Panc1 (cell line): ENCODE data around the gene INPP4B. TPM values are rescaled to one million over a fixed set of nuclear protein-coding genes. Genes with fewer than 3 reads are reported as not detected.

Experiments
- ATAC-seq: fragments of 200-7000 bp; cut with Tn5 transposase; 2 replicates; pipeline ENCODE4 v1.9.1; 2020; ENCODE audit warnings: mild to moderate bottlenecking, moderate library complexity
- BruUV-seq: library from RNA; stranded (reverse); fragments of 400-500 nt; replicated peaks from 2 replicates; lab custom pipeline; 2021; lab: Mats Ljungman, UMichigan
- CTCF ChIA-PET: fragments of 300-600 bp; sonication (Branson Sonifier 250); formaldehyde crosslinking; loops from one replicate; lab custom pipeline; 2022; ENCODE audit warnings: antibody characterized with exemption; lab: Charles Lee
- POLR2A ChIA-PET: fragments of 300-600 bp; sonication (Branson Sonifier 250); formaldehyde crosslinking; loops from one replicate; lab custom pipeline; 2022; ENCODE audit warnings: antibody characterized with exemption; lab: Charles Lee
- DNase-seq: peaks from one replicate; pipeline ENCODE4 v3.0.0-alpha.2; 2010; ENCODE audit warnings: low read depth, low spot score
- H3K27ac ChIP-seq: 2 replicates; pipeline ENCODE4 v1.5.1; 2011; ENCODE audit warnings: mild to moderate bottlenecking, low read length, inconsistent platforms
- H3K27me3 ChIP-seq: fragments of 200-500 bp; sonication (Bioruptor generic); 2 replicates; pipeline ENCODE4 v1.6.0; 2014; ENCODE audit warnings: low read length, inconsistent platforms; ENCODE audit not compliant: control insufficient read depth, insufficient read depth
- H3K36me3 ChIP-seq: fragments of 200-500 bp; sonication (Bioruptor generic); 2 replicates; pipeline ENCODE4 v1.5.1; 2014; ENCODE audit warnings: inconsistent platforms, mild to moderate bottlenecking, low read length, moderate library complexity; ENCODE audit not compliant: control insufficient read depth, insufficient read depth
- H3K4me1 ChIP-seq: 2 replicates; pipeline ENCODE4 v1.5.1; 2011; ENCODE audit warnings: inconsistent platforms, mild to moderate bottlenecking, low read length, moderate library complexity; ENCODE audit not compliant: control insufficient read depth, insufficient read depth
- H3K4me3 ChIP-seq, 2 experiments: 2 replicates each; pipeline ENCODE4 v1.5.1; 2011 to 2012; ENCODE audit warnings: low read depth in 2 of 2, low read length in 2 of 2, mild to moderate bottlenecking in 2 of 2, inconsistent platforms in 1 of 2, moderate library complexity in 1 of 2
- H3K9me3 ChIP-seq: fragments of 200-500 bp; sonication (Bioruptor generic); 2 replicates; pipeline ENCODE4 v1.5.1; 2014; ENCODE audit warnings: low read depth, mild to moderate bottlenecking, inconsistent platforms, low read length, moderate library complexity; ENCODE audit not compliant: control insufficient read depth, insufficient read depth
- CTCF ChIP-seq: fragments of 450-650 bp; IDR thresholded peaks from 2 replicates; pipeline ENCODE4 v1.5.1; 2017; ENCODE audit warnings: mild to moderate bottlenecking
- POLR2AphosphoS5 ChIP-seq: IDR thresholded peaks from 2 replicates; pipeline ENCODE4 v1.6.1; 2012; ENCODE audit warnings: mild to moderate bottlenecking, low read depth, low read length, moderate library complexity
- REST ChIP-seq, 2 experiments: IDR thresholded peaks; 2 replicates each; pipeline ENCODE4 v1.6.1; 2011 to 2012; ENCODE audit warnings: low read depth in 2 of 2, control low read depth in 1 of 2, low read length in 1 of 2, mild to moderate bottlenecking in 1 of 2, moderate library complexity in 1 of 2; ENCODE audit not compliant: insufficient read depth in 1 of 2
- SIN3A ChIP-seq: IDR thresholded peaks from 2 replicates; pipeline ENCODE4 v1.6.1; 2012; ENCODE audit warnings: low read depth, mild to moderate bottlenecking, low read length, moderate library complexity, borderline replicate concordance; ENCODE audit not compliant: insufficient read depth
- TCF7L2 ChIP-seq: IDR thresholded peaks from 2 replicates; pipeline ENCODE4 v1.6.1; 2011; ENCODE audit warnings: mild to moderate bottlenecking, low read depth, low read length, inconsistent platforms
- in situ Hi-C: cut with HindIII; loops from 2 replicates; pipeline ENCODE4 v1.10.0; 2016; ENCODE audit warnings: low sequenced_read_pairs, low pct_unique_long_range_greater_than_20kb
- intact Hi-C: fragments of 100-400 bp; cut with micrococcal nuclease; formaldehyde crosslinking; loops from one replicate; pipeline ENCODE4 v1.10.0; 2022; ENCODE audit not compliant: unreplicated experiment
- total RNA-seq: library from RNA; stranded (reverse); gene quantifications from one replicate; pipeline ENCODE4 v1.2.1, GENCODE V29; 2021; ENCODE audit not compliant: unreplicated experiment

INPP4B gene
- total RNA-seq, 1 experiment from 2014 or later: 4.5 TPM

- H3K27ac ChIP-seq: peak overlapping the region; percentile 59; the same call in 1 of the 2 replicates
- DNase-seq: no peak
- intact Hi-C loops: loop anchor here (5.0 kb wide), 1 partner anchor 485 kb away; no protein-coding TSS in a partner anchor
- no peak for TF ChIP-seq REST (IDR thresholded peaks at IDR 0.05; ENCODE audit: insufficient read depth in 1 of 2, low read depth in 2 of 2, low read length in 1 of 2)
- no peak for TF ChIP-seq TCF7L2
- no peak for TF ChIP-seq POLR2AphosphoS5
- no peak for TF ChIP-seq SIN3A
- no peak for TF ChIP-seq CTCF
- H3K4me3 ChIP-seq: no peak overlapping the region
- no peak for ATAC-seq
- in situ Hi-C loops: no loop called here
- no peaks in the 10 kb centered on the region for H3K27me3 ChIP-seq
- H3K9me3 ChIP-seq: no peaks in the 10 kb centered on the region
- CTCF ChIA-PET: no interaction called here
- H3K4me1 ChIP-seq: peaks cover 11% of the 10 kb centered on the region; the same call in 1 of the 2 replicates
- no peaks in the 10 kb centered on the region for H3K36me3 ChIP-seq
- BruUV-seq: no TSS peak
- POLR2A ChIA-PET: no interaction called here
These were observed 493.4 kb downstream of the INPP4B start for GRCh38 chr4:142352712-142353111.

GRCh38 chr4:142351958-142352357 lies 494.1 kb downstream of the INPP4B start:
- in situ Hi-C loops (no loop called here), intact Hi-C loops (loop anchor here (5.0 kb wide), 1 partner anchor 485 kb away; no protein-coding TSS in a partner anchor)
- H3K27ac ChIP-seq: peak overlapping the region; percentile 29; the same call in 1 of the 2 replicates

More at GRCh38 chr4:142351958-142352357, 494.1 kb downstream of the INPP4B start:
- Histone ChIP-seq H3K36me3 (no peaks in the 10 kb centered on the region), H3K4me3 (no peak overlapping the region), H3K9me3 (no peaks in the 10 kb centered on the region), H3K27me3 (no peaks in the 10 kb centered on the region), H3K4me1 (peaks cover 11% of the 10 kb centered on the region; the same call in 1 of the 2 replicates)
- no peak for TF ChIP-seq REST (IDR thresholded peaks at IDR 0.05; ENCODE audit: insufficient read depth in 1 of 2, low read depth in 2 of 2, low read length in 1 of 2)
- TF ChIP-seq TCF7L2: no peak
- TF ChIP-seq CTCF: no peak
- no peak for TF ChIP-seq POLR2AphosphoS5
- no peak for TF ChIP-seq SIN3A
- ChIA-PET POLR2A (no interaction called here), CTCF (no interaction called here)
- BruUV-seq: no TSS peak
- no peak for ATAC-seq
- DNase-seq: no peak
